CD4-positive, alpha-beta T cell treated with Interleukin-6 for 4 hours (primary cell): Measurements from ENCODE around the gene TIMM50.
"Not testable (repeated sequence)": the region's sequence is repeated elsewhere in the genome, so short reads cannot be mapped to it uniquely, and the experiment has no call there.

Source experiments
- DNase-seq: peaks from one replicate; pipeline ENCODE4 v3.0.0-alpha.2; 2020; ENCODE audit warnings: mixed read lengths

The TIMM50 gene

DNA sequence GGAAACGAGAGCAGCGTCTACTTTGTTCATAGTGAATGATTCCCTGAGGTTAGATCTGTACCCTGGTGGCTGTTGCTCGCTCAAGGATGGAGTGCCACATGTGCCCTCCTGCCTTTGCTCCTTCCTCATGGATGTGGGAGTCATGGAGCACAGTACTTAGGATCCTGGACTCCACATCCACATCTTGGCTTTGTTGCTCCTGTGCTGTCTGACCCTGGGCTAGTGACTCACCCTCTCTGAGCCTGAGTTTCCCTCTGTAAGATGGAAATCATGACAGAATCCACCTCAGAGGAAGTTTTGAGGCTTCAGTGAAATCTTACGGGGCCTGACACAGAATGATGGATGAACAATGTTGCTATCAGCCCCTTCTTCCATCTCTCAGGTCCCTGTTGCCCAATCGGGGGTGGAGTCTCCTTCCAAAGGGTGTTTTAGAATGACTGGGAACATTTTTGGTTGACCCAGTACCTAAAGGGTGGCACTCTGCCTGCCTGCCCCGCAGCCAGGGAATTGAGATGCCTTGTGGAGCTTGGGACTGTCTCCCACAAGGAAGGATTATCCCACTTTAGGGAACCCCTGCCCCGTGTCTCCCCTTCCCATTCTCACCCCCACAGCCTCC is 9.8 kb upstream of the TIMM50 start:
- DNase-seq: no peak

DNA sequence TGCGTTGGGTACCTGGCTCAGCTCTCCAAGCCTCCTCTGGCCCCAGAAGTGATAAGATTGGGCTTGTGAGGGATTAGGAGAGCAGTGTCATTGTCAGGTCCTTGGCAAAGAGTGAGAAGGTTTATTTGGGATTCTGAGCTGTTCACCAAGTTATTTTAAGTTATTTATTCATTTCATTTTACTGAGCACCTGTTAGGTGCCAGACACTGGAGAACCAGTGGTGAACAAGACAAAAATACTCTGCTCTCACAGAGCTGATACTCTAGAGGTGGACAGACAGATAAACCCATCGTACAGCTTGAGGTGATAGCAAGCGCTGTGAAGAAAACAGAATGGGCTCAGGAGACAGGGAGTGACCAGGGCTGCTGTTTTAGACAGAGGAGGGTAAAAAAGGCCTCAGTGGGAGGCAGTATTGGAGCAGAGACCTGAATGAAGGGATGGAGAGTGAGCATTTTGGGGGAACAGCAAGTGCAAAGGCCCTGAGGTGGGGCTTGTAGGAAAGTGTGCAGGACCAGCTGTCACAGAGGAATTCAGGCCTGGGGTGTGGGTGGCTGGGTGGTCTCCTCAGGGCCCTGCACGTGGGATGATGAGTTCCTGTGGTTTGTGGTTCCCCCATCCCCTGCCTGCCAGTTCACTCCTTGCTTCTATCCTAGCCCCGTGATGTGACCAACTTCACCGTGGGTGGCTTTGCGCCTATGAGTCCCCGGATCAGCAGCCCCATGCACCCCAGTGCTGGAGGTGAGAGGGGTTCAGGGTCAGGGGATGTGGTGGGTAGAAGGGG is 8.7 kb upstream of the TIMM50 start:
- DNase-seq: no peak

DNA sequence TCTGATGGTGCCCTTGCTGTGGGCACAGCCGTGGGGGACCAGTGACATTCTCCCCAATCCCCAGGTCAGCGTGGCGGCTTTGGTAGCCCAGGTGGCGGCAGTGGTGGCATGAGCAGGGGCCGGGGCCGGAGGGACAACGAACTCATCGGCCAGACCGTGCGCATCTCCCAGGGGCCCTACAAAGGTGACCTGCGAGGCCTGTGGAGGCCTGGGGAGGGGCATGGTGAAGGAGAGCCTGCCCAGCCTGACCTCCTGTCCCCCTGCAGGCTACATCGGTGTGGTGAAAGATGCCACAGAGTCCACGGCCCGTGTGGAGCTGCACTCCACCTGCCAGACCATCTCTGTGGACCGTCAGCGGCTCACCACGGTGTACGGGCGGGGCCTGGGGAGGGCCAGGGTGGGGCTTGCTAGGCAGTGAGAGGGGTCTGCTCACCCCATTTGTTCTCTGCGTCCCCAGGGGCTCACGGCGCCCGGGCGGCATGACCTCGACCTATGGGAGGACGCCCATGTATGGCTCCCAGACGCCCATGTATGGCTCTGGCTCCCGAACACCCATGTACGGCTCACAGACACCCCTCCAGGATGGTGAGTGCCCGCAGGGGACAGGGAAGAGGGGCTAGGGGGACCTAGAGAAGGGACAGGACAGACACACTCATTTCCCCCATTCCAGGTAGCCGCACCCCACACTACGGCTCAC is 7.7 kb upstream of the TIMM50 start:
- no peak for DNase-seq

DNA sequence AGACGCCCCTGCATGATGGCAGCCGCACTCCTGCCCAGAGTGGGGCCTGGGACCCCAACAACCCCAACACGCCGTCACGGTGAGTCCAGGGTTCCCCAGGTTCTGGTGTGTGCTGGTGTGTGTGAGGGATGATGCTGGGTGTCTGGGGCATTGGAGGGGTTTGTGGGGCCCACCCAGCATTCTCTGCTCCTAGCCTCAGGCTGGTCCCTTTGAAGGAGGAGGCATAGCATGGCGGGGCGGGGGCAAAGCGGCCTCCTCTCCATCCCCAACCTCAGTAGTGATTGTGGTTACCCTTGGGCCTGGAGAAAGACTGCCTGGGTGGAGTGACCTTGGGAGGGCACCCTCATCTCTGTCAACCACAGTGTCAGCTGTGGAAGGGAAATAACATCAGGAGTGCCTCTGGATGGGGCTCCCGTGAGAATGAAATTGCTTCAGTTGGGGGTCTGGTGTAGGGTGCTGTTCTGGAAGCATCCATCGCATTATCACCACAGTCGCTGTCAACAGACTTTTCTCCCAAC is 7.1 kb upstream of the TIMM50 start:
- DNase-seq: no peak

DNA sequence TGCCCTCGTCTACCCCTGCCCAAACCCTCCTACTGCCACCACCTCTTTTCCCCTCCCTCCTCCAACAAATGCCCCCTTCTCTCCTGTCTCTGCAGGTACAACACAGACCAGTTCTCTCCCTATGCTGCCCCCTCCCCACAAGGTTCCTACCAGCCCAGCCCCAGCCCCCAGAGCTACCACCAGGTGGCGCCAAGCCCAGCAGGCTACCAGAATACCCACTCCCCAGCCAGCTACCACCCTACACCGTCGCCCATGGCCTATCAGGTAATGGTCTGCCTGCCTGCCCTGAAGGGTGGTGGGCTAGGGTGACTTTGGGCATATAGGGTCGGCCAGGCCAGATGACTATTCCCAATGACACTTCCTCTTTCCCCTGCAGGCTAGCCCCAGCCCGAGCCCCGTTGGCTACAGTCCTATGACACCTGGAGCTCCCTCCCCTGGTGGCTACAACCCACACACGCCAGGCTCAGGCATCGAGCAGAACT is 6.5 kb upstream of the TIMM50 start:
- DNase-seq: peak; percentile 82

DNA sequence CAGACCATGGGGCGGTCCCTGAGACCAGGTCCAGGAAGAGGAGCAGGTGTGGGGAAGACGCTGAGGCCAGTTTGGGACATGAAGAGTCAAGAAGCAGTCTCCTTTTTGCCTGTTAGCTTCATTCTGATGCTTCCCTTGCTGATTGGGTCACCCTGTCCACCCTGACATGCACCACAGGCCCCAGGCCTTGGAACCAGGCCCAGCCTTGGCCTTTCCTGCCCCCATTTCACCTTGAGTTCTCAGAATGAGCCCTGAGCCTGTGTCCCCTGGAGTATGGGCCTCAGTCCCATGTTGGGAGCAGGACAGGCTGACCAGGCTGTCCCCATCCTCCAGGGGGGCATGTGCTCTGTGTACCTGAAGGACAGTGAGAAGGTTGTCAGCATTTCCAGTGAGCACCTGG is 4.9 kb upstream of the TIMM50 start:
- no peak for DNase-seq

DNA sequence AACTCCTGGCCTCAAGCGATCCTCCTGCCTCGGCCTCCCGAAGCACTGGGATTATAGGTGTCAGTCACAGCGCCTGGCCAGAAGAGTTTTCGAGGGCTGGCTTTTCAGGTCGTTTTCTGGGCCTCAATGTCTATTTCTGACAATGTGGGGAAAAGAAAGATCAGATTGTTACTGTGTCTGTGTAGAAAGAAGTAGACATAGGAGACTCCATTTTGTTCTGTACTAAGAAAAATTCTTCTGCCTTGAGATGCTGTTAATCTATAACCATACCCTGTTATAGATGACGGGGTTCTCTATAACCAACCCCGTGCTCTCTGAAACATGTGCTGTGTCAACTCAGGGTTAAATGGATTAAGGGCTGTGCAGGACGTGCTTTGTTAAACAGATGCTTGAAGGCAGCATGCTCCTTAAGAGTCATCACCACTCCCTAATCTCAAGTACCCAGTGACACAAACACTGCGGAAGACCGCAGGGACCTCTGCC is 1.3 kb upstream of the TIMM50 start:
- not testable (repeated sequence) for DNase-seq

DNA sequence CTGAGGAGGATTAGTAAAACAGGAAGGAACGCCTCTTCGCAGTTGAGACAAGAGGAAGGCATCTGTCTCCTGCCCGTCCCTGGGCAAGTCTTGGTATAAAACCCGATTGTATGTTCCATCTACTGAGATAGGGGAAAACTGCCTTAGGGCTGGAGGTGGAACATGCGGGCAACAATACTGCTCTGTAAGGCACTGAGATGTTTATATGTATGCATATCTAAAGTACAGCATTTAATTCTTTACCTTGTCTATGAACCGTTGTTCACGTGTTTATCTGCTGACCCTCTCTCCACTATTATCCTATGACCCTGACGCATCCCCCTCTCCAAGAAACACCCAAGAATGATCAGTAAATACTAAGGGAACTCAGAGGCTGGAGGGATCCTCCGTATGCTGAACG is 722 bp upstream of the TIMM50 start:
- no peak for DNase-seq

DNA sequence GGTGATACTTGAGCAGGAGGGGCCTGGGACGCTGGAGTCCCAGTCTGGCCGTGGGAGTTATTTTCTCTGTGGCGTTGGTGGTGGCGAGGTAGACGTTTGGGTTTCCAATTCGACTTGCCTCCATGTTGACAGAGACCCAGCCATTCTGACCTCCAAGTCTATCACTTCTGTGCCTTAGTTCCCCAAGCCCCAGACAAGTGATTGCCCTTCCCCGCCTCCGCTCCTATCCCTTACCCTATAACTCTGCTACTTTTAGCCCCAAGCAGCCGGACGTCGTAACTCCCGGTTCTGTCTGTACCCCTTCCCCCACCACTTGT is 549 bp downstream of the TIMM50 start:
- no peak for DNase-seq

DNA sequence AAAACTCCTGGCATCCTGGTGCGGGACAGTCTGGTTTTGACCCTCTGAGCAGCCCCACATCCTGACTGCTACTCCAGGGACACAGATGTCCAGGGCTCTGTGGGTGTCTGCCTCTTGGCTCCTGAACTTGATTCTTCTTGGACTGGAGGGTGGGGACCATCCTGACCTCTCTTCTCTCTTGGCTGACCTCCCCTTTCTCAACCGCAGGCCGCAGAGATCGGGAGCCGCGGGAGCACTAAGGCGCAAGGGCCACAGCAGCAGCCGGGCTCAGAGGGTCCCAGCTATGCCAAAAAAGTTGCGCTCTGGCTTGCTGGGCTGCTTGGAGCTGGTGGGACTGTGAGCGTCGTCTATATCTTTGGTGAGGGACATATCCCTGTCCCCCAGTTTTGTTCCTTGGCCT is 1.0 kb downstream of the TIMM50 start:
- DNase-seq: no peak

DNA sequence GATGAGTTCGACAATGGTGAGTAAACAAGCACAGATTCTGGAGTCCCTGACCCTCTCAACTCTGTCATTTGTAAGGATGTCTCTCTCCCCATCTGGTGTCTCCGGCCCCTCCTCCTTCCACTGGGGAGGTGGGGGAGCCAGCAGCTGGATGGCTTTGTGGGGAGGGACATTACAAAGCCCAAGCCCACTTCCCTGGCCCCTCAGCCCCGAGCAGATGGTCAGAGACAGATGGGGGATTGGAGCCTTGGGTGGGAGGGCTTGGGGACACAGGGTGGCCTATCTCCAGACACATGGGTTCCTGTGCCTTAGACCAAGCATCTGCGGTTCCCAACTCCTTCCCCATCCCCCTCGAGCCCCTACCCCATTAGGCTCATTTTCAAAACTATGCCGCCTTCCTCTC is 2.5 kb downstream of the TIMM50 start:
- DNase-seq: no peak

DNA sequence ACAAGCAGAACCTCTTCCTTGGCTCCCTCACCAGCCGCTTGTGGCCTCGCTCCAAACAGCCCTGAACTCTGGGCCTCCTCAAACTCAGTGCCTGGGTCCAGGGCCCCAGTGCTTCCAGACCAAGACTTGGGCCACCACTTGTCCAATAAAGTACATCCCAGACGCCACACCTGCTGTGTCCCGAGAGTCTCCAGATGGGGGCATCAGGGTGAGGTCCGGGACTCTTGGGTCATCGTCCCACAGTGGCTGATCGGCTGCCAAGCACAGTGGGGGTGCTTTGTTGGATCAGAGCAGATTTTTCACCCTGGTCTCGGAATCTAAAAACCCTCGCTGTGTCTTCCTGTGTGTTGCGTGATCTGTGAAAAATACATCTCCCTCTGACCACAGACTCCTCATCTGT is 9.1 kb downstream of the TIMM50 start:
- no peak for DNase-seq

DNA sequence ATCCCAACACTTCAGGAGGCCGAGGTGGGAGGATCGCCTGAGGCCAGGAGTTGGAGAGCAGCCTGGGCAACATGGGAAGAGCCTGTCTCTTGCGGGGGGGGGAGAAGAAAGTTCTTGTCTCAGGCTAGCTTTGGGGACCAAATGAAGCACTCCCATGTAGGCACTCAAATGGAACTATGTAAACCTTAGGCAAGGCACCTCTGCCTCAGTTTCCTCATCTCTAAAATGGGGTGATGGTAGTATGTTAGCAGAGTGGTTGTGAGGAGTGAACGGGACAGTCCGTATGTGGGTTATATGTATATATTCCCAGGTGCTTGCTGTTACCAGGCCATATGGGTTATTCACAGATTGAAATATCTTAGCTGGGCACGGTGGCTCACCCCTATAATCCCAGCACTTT is 11.6 kb downstream of the TIMM50 start:
- DNase-seq: no peak

DNA sequence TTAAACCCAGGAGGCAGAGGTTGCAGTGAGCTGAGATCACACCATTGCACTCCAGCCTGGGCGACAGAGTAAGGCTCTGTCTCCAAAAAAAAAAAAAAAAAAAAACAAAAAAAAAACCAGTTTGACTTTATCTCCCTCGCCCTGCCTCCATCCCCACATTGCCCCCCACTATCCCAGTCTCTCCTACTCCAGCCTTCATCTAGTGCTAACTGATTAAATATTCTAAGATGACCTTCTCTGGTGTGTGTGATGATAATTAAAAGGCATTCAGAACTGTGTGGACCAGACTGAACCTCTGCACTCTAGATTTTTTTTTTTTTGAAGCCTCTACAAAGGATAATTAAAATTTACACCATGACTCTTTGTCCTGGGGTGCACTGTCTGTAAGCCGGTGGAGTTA is 12.2 kb downstream of the TIMM50 start:
- no peak for DNase-seq

DNA sequence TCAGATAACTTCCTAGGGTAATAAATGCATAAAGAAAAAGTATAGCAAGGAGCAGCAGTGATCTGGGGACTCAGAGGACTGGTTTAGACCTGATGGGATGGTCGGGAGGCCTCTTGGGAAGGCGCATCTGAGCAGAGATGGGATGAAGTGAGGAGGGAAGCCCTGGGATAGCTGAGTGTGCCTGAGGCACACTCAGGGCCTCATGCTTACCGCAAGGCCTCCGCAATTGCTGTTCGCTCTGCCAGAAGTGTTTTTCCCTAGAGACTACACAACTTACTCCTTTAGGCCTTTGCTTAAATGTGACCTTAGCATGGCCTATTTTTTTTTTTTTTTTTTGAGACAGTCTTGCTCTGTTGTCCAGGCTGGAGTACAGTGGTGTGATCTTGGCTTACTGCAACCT is 14.0 kb downstream of the TIMM50 start:
- no peak for DNase-seq

DNA sequence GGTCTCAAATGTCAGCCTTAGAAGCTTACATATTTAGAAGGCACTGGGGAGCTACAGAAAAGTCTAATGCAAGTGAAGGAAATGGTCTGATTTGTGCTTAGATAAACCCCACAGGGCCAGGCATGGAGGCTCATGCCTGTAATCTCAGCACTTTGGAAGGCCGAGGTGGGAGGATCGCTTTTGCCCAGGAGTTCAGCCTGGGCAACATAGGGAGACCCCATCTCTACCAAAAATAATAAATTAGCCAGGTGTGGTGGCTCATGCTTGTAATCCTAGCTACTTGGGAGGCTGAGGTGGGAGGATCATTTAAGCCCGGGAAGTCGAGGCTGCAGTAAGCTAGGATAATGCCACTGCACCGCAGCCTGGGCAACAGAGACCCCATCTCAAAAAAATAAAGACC is 15.4 kb downstream of the TIMM50 start:
- no peak for DNase-seq

DNA sequence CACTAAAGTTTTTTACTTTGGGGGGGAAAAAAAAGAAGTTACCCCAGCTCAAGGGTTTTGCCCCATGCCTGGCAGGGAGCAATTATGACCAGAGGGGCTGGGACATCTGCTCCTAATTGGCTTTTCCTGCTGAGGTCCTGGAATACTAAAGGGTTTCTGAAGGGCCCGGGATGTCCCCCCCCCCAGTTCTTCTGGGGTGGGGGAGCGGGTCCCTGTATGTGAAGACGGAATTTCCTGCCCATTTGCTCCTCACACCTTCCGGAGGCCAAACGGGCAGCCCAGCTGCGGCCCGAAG is 17.0 kb downstream of the TIMM50 start:
- DNase-seq: no peak

DNA sequence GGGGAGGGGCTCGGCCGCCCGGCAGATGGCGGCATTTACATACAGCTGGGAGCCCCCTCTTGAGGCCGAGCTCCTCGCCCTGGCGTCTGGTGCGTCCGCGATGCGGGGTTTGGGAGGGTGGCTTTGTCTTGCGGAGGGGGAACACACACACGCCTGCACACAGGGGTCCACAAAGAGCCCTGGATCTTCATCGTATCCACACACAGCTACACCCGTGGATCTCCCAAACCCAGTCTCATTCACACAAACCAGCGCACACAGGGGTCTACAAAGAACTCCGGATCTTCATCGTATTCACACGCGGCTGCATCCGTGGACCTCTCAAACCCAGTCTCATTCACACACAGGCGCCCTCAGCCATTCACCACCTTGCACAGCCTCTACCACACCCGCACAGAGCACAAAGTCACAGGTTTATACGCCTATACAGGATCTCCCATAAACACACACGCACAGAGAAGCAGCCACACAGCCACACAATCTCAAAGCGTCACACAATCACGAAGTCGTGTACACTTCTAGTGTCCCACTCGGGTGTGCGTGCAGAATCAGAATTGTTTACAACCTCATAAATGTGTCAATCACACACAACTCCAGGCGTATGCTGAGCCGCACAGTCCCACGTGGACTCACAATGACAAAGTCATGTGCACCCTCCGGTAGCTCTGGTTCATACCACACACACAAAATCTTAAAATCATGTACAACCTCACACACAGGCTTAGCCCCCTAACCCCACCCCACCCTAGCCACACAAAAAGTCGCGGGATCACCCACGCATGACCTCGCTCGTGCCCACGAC is 17.6 kb downstream of the TIMM50 start:
- DNase-seq: peak; percentile 45

DNA sequence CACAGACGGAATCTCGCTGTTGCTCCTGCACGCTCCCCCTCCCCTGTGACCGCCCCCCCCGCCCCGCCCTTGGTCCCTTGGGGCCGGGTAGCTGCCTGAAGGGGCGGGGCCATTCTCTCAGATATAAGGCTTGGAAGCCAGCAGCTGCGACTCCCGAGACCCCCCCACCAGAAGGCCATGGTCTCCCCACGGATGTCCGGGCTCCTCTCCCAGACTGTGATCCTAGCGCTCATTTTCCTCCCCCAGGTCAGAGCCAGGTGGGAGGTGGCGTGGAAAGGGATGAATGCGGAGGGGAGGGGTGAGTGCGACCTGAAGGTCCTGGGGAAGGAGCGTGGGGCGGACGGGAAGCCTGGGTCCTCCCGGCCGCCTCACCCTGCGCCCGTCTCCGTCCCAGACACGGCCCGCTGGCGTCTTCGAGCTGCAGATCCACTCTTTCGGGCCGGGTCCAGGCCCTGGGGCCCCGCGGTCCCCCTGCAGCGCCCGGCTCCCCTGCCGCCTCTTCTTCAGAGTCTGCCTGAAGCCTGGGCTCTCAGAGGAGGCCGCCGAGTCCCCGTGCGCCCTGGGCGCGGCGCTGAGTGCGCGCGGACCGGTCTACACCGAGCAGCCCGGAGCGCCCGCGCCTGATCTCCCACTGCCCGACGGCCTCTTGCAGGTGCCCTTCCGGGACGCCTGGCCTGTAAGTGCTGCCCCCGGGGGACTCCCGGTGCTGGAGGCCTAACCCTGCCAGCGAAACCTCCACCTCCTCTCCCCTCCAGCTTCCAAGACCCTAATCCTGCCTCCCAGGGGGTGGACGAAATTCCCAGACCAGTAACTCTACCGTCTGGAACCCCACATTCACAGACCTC is 18.4 kb downstream of the TIMM50 start, which contains the start of gene DLL3:
Gene DLL3 (plus strand): TSS at position 150 of the 845 bp plus-strand sequence. CDS start 28 bp downstream, at position 178.
- peak; percentile 18 for DNase-seq

DNA sequence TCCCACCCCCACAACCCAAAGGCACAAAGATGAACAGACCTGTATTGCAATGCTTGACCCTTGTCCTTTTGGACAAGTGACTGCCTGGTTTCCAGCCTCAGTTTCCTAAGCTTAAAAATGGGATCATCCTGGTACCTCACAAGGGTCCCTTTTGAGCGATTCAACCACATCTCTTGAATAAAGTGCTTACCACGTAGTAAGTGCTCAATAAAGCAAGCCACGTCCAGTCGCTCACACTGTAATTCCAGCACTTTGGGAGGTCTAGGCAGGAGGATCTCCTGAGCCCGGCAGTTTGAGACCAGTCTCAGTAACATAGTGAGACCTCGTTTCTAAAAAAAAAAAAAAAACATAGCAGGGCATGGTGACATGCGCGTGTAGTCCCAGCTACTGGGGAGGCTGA is 19.3 kb downstream of the TIMM50 start:
- no peak for DNase-seq

DNA sequence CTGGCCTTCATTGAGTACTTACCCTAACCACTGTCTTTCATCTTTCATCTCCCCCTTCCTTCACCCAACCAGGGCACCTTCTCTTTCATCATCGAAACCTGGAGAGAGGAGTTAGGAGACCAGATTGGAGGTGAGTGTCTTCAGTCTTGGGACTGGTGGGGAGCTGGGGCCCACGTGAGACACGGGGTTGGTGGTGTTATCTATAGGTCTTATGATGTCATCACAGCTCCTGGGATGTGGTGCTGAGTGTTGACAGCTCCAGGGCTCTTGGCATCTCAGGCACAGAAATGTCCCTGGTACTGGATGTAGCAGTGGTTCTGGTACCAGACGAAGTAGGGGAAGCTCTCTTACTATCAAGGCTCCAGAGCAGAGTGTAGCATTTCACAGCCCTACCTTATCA is 19.9 kb downstream of the TIMM50 start:
- DNase-seq: no peak

DNA sequence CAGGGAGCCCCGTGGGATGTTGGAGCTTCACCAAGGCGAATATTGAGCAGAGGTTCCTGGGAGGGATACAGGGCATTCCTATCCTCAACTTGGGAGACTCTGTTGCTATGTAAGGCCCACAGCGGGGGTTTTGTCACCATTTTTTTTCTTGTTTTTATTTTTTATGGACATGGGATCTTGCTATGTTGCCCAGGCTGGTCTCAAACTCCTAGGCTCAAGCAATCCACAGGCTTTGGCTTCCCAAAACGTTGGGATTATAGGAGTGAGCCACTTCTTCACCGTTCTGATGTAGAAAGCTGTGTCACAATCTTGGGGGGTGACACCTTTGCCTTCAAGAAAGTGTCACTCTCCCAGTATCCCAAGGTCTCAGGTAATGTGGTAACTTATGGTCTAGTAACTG is 20.7 kb downstream of the TIMM50 start:
- no peak for DNase-seq
